WERI-Rb-1 (cell line): Measurements from ENCODE around the gene RIOK1.

Source experiments
- DNase-seq: peaks from one replicate; pipeline ENCODE4 v3.0.0-alpha.2; 2020
- H3K27ac ChIP-seq: fragments of 250-450 bp; sonication (Bioruptor Pico); 2 replicates; pipeline ENCODE4 v1.5.1; 2020; ENCODE audit warnings: mild to moderate bottlenecking, moderate library complexity
- H3K27me3 ChIP-seq: fragments of 250-450 bp; sonication (Bioruptor Pico); 2 replicates; pipeline ENCODE4 v1.5.1; 2021; ENCODE audit warnings: mild to moderate bottlenecking, low read depth, moderate library complexity; ENCODE audit not compliant: insufficient read depth, severe bottlenecking
- H3K36me3 ChIP-seq: fragments of 250-450 bp; sonication (Bioruptor Pico); 2 replicates; pipeline ENCODE4 v1.5.1; 2020; ENCODE audit warnings: mild to moderate bottlenecking, moderate library complexity
- H3K4me3 ChIP-seq: 2 replicates; pipeline ENCODE4 v1.5.1; 2011; ENCODE audit warnings: low read depth, mild to moderate bottlenecking, control low read depth, low read length
- H3K9me3 ChIP-seq: fragments of 250-450 bp; sonication (Bioruptor Pico); 2 replicates; pipeline ENCODE4 v1.5.1; 2021; ENCODE audit warnings: mild to moderate bottlenecking, moderate library complexity; ENCODE audit not compliant: severe bottlenecking
- CTCF ChIP-seq: IDR thresholded peaks from 2 replicates; pipeline ENCODE4 v1.5.1; 2011; ENCODE audit warnings: low read depth, mild to moderate bottlenecking, control low read depth, inconsistent platforms, low read length

Gene RIOK1

GRCh38 chr6:7417684-7418083 lies 28.1 kb downstream of the RIOK1 start:
- Histone ChIP-seq H3K9me3 (no peaks in the 10 kb centered on the region), H3K4me3 (no peak overlapping the region), H3K27ac (no peak overlapping the region), H3K27me3 (no peaks in the 10 kb centered on the region), H3K36me3 (peaks cover 63% of the 10 kb centered on the region)
- TF ChIP-seq CTCF = no peak
- no peak for DNase-seq

- Histone ChIP-seq H3K9me3 (no peaks in the 10 kb centered on the region), H3K4me3 (no peak overlapping the region), H3K27me3 (no peaks in the 10 kb centered on the region), H3K27ac (no peak overlapping the region), H3K36me3 (peaks cover 59% of the 10 kb centered on the region)
- DNase-seq = no peak
- TF ChIP-seq CTCF = no peak
Measured at GRCh38 chr6:7418238-7418905, 28.8 kb downstream of the RIOK1 start.

- Histone ChIP-seq H3K4me3 (no peak overlapping the region), H3K27ac (no peak overlapping the region), H3K9me3 (no peaks in the 10 kb centered on the region), H3K36me3 (peaks cover 52% of the 10 kb centered on the region), H3K27me3 (no peaks in the 10 kb centered on the region)
- no peak for DNase-seq
- TF ChIP-seq CTCF = no peak
Measured at GRCh38 chr6:7419065-7419464, 29.5 kb downstream of the RIOK1 start.

- Histone ChIP-seq H3K27ac (no peak overlapping the region), H3K27me3 (no peaks in the 10 kb centered on the region), H3K9me3 (no peaks in the 10 kb centered on the region), H3K4me3 (no peak overlapping the region), H3K36me3 (peaks cover 32% of the 10 kb centered on the region)
- DNase-seq = no peak
- no peak for TF ChIP-seq CTCF
Measured at GRCh38 chr6:7421066-7421465, 31.5 kb downstream of the RIOK1 start.

- TF ChIP-seq CTCF = no peak
- H3K27me3 ChIP-seq = no peaks in the 10 kb centered on the region
- H3K36me3 ChIP-seq = peaks cover 6% of the 10 kb centered on the region
- H3K27ac ChIP-seq = no peak overlapping the region
- H3K4me3 ChIP-seq = no peak overlapping the region
- no peaks in the 10 kb centered on the region for H3K9me3 ChIP-seq
- no peak for DNase-seq
Measured at GRCh38 chr6:7424058-7424457, 34.5 kb downstream of the RIOK1 start.
